Activated effector memory CD4-positive, alpha-beta T cell treated with anti-CD3 and anti-CD28 coated beads, Interleukin-2, amount 50 U/mL, for 16 hours (primary cell): ENCODE results near the gene GTF3C6.
"Not testable (repeated sequence)": the region's sequence is repeated elsewhere in the genome, so short reads cannot be mapped to it uniquely, and the experiment has no call there.

Source experiments
- DNase-seq: peaks from one replicate; pipeline ENCODE4 v3.0.0-alpha.2; 2020

GTF3C6 gene

DNA sequence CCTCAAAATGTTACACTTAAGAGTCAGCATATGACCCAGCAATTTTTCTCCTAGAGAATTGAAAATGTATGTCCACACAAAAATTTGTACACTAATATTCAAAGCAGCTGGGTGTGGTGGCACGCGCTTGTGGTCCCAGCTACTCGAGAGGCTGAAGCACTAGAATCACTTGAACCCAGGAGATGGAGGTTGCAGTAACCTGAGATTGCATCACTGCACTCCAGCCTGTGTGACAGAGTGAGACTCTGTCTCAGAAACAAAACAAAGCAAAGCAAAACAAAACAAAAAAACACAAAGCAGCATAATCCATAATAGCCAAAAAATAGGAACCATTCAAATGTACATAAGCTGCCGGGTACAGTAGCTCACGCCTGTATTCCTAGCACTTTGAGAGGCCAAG lies 21.7 kb downstream of the GTF3C6 start:
- no peak for DNase-seq

DNA sequence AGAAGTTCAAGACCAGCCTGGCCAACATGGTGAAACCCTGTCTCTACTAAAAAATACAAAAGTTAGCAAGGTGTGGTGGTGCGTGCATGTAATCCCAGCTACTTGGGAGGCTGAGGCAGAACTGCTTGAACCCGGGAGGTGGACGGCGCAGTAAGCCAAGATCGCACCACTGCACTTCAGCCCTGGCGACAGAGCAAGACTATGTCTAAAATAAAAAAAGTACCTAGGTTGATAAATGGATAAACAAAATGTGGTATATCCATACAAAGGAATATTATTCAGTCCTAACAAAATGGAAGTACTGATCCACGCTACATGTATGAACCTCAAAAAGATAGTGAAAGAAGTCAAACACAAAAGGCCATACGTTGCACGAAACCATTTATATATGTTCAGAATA lies 22.1 kb downstream of the GTF3C6 start:
- no peak for DNase-seq

DNA sequence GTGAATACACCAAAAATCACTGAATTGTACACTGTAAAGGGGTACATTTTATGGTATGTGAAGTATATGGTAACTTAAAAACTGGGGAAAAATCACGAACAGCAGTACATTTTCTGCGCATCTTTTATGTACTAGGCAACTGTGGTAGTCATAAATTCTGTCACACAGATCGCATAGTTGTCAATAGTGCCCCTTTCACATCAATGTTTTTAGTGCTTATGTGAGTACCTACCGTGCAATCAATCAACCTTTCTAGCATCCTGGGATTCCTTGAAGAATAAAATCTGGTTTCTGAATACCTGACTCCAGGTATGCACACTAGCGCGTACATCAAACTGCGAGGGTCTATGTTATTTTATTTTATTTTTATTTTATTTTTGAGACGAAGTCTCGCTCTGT lies 22.7 kb downstream of the GTF3C6 start:
- no peak for DNase-seq

DNA sequence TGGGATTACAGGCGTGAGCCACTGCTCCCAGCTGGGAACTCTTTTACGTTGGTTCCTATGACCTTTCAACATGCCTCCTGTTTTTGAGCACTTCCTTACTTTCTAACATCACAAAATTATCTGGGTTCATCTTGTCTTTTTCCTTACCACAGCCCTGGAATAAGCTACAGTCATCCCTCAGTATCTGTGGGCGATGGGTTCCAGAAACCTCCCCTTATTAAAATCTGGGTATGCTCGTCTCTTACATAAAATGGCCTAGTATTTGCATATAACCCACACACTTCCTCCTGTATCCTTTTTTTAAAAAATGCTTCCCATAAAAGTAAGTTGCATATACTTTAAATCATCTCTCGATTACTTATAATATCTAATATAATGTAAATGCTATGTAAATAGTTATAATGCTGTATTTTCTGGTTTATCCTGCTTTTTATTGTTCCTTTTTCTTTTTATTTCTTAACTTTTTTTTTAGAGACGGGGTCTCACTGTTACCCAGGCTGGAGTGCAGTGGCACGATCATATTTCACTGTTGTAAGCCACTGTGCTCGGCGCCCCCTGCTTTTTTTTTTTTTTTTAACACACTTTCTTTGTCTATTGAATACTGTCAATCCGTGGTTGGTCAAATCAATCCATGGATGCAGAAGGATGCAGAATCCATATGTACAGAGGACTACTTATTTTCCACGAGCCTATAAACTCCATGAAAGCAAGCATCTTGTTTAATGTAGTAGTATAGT lies 32.5 kb downstream of the GTF3C6 start:
- DNase-seq, result no peak

GRCh38 chr6:110996691-110997090 lies 38.2 kb downstream of the GTF3C6 start:
- no peak for DNase-seq

DNA sequence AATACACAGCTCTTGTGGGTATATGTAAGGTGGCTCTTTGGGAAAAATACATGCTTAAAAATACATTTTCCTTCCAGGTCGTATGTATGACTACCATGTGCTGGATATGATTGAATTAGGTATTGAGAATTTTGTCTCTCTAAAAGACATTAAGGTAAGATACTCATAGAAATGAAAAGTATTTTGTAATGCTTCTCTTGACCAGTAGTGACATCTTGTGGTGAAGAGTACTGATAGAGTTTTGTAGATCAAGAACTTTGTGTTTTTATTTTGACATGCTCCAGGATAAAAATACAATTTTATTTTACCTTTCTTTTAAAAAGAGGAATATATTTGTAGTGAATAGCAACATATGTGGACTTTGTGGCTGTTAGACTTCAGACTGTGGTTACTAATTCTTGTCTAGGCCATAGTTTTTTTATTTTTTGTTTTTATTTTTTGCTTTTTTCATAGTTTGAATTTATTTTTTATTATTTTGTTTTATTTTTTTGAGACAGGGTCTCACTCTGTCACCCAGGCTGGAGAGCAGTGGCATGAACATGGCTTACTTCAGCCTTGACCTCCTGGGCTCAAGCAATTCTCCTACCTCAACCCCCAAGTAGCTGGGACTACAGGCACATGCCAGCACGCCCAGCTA lies 41.2 kb downstream of the GTF3C6 start:
- DNase-seq, result no peak

DNA sequence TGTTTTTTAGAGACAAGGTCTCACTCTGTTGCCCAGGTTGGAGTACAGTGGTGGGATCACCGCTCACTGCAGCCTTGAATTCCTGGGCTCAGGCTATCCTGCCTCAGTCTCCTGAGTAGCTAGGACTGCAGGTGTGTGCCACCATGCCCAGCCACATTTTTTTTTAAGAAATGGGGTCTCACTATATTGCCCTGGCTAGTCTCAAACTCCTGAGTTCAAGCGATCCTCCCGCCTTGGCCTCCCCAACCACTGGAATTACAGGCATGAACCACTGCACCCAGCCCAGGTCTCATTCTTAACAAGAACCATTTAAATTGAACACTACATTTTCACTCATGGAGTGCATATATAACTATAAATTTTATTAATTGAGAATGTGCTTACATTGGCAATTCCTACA lies 43.8 kb downstream of the GTF3C6 start:
- DNase-seq, result no peak

DNA sequence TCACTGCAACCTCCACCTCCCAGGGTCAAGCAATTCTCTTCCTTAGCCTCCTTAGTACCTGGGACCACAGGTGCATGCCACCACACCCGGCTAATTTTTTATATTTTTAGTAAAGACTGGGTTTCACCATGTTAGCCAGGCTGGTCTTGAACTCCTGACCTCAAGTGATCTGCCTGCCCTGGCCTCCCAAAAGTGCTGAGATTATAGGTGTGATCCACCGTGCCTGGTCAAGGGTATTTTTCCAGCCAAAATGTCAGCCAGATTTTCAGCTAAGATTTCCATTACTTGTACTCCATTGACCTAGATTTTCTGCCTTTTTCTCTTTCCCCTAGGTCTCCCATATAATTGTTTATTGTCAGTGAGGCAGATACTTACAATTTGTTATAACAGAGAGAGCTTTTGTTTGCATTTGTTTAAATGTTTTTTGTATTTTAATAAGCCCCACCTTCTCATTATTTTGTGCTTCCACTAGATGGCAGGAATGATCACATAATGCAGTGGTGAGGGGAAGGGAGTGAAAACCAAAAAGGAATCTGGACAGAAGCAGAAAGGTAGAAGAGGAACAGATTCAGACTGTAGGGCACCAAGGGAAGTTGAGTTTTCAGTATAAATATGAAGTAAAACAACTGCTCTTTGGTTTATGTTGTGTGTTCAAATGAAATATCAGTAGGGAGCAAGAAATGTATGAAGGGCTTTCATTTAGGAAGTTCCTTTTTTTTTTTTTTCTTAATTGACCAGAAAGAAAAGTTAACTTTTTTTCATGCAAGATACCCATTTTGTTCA lies 53.0 kb downstream of the GTF3C6 start:
- DNase-seq, result no peak

- DNase-seq, result no peak
Measured at GRCh38 chr6:111012143-111012452, 53.6 kb downstream of the GTF3C6 start.

GRCh38 chr6:111012520-111012919 lies 54.0 kb downstream of the GTF3C6 start:
- not testable (repeated sequence) for DNase-seq

DNA sequence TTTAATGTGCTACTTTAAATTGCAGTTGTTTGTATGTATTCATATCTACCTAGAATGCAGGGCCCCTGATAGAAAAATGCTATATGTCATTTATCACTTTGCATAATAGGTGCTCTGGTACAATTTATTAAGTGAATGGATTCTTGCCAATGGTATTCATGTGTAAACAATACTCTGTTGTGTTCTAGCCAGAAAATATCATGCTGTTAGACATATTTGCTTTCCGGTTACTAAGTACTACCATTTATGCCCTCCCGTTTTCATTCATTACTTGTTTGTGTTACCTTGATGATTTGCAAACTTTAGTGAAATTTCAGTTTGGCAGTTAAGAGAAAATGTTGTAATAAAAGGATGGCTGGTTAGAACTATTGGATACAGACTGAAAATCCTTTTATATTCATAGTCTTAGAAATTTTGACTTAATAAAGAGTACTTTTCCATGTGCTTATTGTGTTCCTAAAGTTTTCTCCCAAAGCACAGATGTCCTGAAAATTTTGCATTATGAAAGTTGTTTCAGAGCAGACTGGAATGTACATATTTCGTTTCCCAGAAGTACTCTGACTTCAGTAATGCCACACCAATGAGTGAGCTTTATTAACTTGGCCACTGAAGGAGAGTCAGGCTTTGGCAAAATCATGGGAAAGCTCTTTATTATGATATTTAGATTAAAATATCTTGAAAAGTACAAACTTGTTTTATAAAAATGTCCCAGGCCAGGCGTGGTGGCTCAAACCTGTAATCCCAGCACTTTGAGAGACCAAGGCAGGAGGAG lies 54.8 kb downstream of the GTF3C6 start:
- no peak for DNase-seq

DNA sequence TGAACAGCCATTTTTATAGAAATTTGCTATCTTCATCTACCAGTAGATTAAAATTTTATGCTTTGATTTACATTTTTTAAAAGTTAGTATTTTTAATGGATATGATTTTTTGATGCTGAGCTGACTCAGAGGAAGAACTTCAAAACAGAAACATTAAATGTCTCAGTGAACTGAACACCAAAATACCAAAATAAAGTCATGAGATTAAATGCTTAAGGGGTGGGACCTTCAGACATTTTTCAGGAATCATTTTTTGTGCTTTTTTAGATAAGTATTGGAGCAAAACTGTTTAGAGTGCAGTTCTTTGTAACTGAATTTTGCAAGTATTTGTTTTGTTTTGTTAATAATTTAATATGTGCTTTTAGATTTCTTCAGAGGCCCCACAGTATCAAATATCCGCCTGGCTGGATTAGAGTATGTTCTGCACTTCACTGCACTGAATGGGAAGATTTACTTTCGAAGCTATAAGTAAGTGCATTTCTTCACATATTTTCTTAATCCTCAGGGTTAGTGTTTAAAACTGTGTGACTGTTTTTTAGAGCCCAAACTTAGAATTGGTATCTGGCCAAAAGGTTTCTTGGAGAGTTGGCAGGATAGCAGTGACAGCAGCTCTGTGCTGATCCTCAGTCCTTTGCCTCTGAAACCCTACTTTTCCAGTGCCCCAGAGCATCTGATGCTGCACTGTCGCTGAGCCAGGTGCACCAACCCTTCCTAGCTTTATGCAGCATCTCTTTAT lies 57.1 kb downstream of the GTF3C6 start:
- DNase-seq, result no peak

DNA sequence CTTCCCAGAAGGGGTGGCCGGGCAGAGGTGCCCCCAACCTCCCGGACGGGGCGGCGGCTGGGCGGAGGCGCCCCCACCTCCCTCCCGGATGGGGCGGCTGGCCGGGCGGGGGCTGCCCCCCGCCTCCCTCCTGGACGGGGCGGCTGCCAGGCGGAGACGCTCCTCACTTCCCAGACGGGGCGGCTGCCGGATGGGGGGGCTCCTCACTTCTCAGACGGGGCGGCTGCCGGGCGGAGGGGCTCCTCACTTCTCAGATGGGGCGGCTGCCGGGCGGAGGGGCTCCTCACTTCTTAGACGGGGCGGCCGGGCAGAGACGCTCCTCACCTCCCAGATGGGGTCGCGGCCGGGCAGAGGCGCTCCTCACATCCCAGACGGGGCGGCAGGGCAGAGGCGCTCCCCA lies 58.7 kb downstream of the GTF3C6 start:
- not testable (repeated sequence) for DNase-seq
